Hair follicle dermal papilla cell (primary cell): Measurements from ENCODE around the gene TUNAR. TPM values are rescaled to one million over a fixed set of nuclear protein-coding genes. Genes with fewer than 3 reads are reported as not detected.

Experiments
- total RNA-seq: library from RNA; depleted of rRNA; stranded (reverse); fragments of >200 nt; gene quantifications from 2 replicates; pipeline ENCODE4 v1.2.3, GENCODE V29; 2012

Gene TUNAR
- total RNA-seq, result 0.32 and 1.1 TPM in 2 replicates

GRCh38 chr14:95876761-95877538, at the start of gene TUNAR:
TSS of gene TUNAR (plus strand) at chr14:95876832.

Other genes with a start within 250 kb of the TUNAR start
- not detected in 2 replicates for gene TCL1B, start 190.4 kb upstream of the TUNAR start, total RNA-seq
- gene TCL1A, start 162.7 kb upstream of the TUNAR start, total RNA-seq, result 0.65 TPM in 1 of 2 replicates, not detected in the other
- gene C14orf132, start 162.5 kb downstream of the TUNAR start, total RNA-seq, result 28.4 and 32.3 TPM in 2 replicates